Left colon (tissue), 2 donors: ENCODE measurements around the gene TMEM256. TPM values are rescaled to one million over a fixed set of nuclear protein-coding genes. Genes with fewer than 3 reads are reported as not detected.

Experiments used
- ATAC-seq: fragments of 200-7000 bp; cut with Tn5 transposase; one replicate; pipeline ENCODE4 v1.9.1; 2020; ENCODE audit warnings: mild to moderate bottlenecking, moderate library complexity
- DNase-seq, 2 donors: peaks; one replicate each; pipeline ENCODE4 v3.0.0-alpha.2; 2020
- intact Hi-C, 2 donors: fragments of 100-400 bp; cut with DNase I in 1 of 2; cut with micrococcal nuclease in 1 of 2; formaldehyde crosslinking; loops; one replicate each; pipeline versions ENCODE4 v1.11.2 to v1.14.0; 2022; cut with DNase I, micrococcal nuclease
- total RNA-seq, 2 donors: library from RNA; stranded (reverse); fragmentation: NEBNext Ultra II Directional; extraction: Animal tissue kit (Norgen Biotek cat#: 25700); gene quantifications; one replicate each; pipeline ENCODE4 v1.2.1, GENCODE V29; 2021
- donor health status: DM: no; HTN: no; CAD: no.
- donor health status: DM: yes; HTN: yes; CAD: no.

TMEM256 gene
- total RNA-seq, 2 donors from 2014 or later: 70.8 to 81.0 TPM

- no peak for DNase-seq
- intact Hi-C loops: no loop called here
- no peak for ATAC-seq
Measured at GRCh38 chr17:7414837-7415236, 10.9 kb upstream of the TMEM256 start.

DNA sequence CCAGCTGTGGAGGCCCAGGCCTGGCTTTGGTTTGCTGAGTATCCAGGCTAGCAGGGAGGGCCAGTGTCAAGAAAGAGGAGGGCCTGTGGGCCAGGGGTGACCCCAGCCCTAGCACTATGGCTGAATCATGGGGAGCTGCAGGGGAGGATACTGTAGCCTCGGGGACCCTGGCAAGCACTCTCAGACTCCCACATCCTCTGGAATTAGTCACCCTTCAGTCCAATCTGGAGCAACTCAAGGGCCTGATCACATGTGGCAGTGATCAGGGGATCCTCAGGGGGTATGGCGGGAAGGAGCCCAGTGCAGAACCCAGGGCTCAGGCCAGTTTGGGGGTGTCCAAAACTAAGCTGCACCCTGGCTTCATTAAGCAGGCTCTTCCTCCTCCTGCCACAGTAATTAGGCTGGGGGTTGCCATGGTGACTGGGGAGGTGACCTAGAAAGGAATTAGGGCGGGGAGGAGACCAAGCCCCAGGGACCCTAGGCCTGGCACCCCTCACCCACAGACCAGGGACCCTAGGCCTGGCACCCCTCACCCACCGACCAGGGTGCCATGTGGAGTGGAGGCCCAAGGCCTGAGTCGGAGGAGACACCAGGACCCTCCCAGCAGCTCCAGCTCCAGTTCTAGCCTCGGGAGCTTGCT lies 9.6 kb upstream of the TMEM256 start:
- ATAC-seq (no peak), DNase-seq (no peak)
- intact Hi-C loops: no loop called here

DNA sequence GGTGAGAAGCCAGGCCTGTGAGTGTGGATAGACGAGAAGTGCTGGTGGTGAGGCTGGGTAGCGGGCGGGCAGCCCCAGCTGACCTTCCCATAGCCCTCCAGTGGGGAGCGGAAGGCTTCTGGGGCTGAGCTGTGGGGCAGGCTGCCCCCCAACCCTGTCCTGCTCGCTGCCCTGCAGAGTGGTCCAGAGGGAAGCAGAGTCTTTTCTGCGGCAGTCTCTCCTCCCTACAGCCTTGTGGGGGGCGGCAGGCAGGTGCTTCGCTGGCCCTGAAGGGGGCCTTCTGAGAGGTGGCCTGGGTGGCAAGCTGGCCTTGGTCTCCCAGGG lies 7.5 kb upstream of the TMEM256 start:
- no peak for ATAC-seq
- intact Hi-C loops: no loop called here
- DNase-seq: no peak

DNA sequence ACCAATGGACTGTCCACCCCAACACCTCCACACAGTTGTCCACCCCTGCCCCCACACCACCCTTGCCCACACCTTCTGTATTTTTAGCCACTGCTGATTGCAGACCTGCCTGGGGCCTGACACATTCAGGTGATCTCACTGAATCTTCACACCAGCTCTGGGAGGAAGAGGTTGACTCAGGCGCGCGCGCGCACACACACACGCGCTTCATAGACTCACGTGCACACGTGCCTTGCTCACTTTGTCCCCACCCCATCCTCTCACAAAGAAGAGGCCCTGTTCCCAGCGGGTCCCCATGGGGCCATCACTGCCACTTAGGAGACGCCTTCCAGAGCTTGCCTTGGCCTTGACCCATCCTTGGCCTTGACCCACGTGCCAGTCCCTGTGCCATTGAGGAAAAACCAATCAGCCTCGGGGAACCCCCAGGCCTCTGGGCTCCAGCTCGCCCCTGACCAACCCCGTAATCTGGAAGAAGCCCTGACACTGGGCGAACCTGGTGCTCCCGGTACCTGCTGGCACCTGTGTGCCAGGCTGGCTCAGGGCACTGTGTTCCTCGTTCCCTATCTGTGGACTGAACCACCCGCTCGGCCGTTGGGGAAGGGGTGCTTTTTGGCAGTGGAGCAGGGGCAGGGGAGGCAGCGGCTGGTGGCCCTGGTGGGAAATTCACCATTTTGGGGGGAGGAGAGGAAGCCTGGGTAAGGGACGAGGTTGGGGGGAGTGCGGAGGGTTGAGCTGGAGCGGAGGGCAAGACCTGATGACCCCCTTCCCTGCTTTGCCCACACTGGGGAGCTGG lies 6.9 kb upstream of the TMEM256 start:
- no peak for DNase-seq
- intact Hi-C loops: no loop called here
- no peak for ATAC-seq

DNA sequence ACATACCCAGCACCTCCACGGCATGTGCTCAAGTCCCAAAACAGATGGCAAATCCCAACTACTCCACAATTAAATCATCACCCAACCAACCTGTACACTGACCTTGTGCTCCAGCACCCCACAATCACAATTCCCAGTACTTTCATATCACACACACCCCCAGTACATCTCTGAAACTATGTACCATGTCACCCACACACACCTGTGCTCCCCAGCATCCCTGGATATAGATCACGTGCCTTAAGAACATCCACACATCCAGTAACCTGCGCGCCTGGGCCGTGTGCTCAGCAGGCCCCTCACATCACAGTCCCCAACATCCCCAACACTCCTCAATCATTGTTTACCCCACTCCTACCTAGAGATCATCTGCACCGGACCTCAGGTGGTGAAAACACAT lies 5.8 kb upstream of the TMEM256 start:
- DNase-seq (no peak), ATAC-seq (no peak)
- intact Hi-C loops: no loop called here

DNA sequence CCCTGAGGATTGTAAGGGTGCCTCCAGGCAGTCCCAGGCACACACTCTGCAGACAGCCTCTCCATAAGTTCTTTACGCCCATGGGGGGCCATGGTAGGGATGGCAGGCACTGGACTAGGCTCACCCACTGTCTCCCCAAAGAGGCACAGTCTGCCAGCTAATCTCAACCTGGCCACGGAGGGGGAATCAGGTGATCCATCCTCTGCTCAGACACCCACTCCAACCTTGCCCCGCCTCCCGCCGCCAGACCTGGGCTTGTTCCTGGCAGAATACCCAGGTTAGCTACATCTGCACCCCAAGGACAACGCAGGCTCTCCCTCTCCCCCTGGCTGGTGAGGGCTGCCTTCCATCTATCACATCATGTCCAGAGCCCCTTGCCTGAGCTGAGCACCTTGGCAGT lies 5.0 kb upstream of the TMEM256 start:
- no peak for DNase-seq
- intact Hi-C loops: no loop called here
- no peak for ATAC-seq

- no peak for ATAC-seq
- intact Hi-C loops: no loop called here
- DNase-seq: peak in 1 of 2 donors; percentile 33
Measured at GRCh38 chr17:7408252-7408727, 4.4 kb upstream of the TMEM256 start.

- intact Hi-C loops: no loop called here
- DNase-seq (no peak), ATAC-seq (no peak)
Measured at GRCh38 chr17:7407485-7408251, 3.8 kb upstream of the TMEM256 start, which contains the start of gene NLGN2. Gene NLGN2, plus strand, starts transcription at chr17:7407845. Its CDS starts 411 bp downstream, at chr17:7408256.

- intact Hi-C loops: no loop called here
- DNase-seq (no peak), ATAC-seq (no peak)
Measured at GRCh38 chr17:7407082-7407481, 3.2 kb upstream of the TMEM256 start.

GRCh38 chr17:7406235-7406825 lies 2.4 kb upstream of the TMEM256 start:
- ATAC-seq: no peak
- DNase-seq: no peak
- intact Hi-C loops: no loop called here

DNA sequence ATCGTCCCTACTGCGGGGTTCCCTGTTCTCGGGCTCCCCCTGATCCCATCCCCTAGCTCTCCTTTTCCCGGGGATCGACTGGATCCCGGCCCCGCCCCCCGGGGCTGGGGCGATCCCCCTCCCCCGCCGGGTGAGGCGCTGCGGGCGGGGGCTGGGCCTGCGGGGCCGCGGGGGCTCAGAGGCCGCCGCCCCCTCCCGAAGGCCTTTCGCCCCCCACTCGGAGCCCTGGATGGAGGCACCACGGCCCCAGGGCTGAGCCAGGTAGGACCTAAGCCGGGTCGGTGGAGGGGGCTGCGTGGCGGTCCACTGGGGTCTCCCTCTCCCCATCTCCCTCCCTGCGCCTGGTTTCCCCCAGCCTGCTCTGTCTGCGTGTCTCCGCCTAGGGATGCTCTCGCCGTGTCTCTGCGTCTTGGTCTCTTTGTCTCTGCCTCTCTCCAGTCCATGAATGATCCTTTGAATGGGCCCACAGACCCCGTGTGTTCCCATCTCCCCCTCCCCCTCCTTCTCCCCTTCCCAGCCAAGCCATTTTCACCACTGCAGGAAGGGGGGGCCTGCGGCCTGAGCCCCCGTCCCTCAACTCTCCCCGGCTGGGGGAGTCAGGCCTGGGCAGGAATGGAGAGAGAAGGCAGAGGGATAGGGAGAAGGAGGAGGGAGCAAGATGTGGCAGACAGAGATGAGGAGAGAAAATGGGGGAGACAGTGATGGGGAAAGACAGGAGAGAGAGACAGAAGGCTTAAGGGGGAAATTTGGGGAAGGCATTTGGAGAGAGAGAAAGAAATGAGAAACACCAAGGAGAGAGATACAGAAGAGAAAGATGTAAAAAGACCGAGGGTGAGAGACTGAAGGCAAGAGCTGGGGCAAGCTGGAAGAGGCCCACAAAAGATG lies 1.7 kb upstream of the TMEM256 start:
- intact Hi-C loops: no loop called here
- peak in 1 of 2 donors; percentile 27 for DNase-seq
- no peak for ATAC-seq

GRCh38 chr17:7404737-7405349 lies 946 bp upstream of the TMEM256 start:
- intact Hi-C loops: no loop called here
- peak; percentile 12 for ATAC-seq
- DNase-seq: peak; percentile 52 to 73

- intact Hi-C loops: no loop called here
- DNase-seq: no peak
- peak; percentile 34 for ATAC-seq
Measured at GRCh38 chr17:7403727-7403976, 245 bp downstream of the TMEM256 start.

DNA sequence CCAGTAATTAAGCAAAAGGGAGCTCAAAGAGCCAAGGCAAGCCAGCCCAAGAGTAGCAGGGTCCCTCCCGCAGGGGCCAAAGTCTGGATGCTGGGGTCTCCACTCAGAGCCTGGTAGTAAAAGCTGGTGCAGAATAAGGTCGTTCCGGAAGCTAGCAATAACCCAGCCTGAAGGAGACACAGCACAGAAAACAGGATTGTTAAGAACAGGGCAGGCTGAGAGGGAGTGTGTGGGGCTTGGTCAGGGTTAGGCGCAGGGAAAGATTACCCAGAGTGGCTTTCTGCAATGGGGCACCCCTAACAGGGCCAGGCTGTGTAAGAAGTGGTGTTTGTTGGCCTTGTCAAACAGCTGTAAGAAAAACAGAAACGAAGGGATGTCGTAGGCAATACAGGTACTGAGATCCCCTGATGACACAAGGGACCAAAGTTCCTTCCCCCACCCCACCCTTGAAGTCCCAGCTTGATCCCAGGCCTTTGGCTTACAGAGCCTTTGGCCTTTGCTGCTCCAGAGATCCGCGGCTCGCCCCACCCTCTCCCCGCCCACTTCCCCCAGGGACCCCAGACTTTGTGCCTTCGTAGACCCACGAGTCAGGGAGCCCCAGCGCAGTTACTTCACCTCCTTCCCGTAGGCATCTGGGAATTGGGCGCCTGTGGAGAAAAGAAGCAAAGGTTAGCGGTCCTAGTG lies 712 bp downstream of the TMEM256 start:
- intact Hi-C loops: no loop called here
- DNase-seq: peak; percentile 72 to 75
- peak; percentile 67 for ATAC-seq

DNA sequence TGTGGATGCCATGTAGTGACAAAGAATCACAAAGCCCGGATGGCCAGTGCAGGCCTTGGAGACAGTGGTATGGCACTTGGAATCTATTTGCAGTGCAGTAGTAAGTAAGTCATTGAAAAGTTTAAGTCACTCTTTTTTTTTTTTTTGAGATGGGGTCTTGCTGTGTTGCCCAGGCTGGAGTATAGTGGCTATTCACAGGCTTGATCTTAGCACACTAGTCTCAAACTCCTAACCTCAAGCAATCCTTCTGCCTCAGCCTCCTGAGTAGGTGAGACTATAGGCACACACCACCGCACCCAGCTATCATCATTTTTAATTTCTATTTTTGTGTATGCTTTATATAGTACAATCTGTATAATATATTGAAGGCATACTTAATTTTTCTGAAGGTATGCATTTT lies 5.3 kb downstream of the TMEM256 start:
- ATAC-seq (no peak), DNase-seq (no peak)
- intact Hi-C loops: no loop called here

DNA sequence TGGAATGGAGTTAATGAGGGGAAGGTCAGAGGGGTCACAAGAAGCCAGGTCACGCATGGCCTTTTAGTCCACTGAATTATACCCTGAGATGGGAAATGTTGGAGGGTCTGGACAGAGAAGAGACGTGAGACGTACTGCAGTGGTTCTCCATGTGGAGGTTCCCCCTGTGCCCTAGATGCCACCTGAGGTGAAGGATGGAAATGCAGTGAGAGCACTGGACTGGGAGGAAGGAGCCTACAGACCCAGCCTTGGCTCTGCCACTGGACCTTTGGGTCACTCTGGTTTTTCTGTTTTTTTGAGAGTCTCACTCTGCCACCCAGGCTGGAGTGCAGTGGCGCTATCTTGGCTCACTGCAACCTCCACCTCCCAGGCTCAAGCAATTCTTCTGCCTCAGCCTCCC lies 7.8 kb downstream of the TMEM256 start:
- ATAC-seq: no peak
- no peak for DNase-seq
- intact Hi-C loops: no loop called here

DNA sequence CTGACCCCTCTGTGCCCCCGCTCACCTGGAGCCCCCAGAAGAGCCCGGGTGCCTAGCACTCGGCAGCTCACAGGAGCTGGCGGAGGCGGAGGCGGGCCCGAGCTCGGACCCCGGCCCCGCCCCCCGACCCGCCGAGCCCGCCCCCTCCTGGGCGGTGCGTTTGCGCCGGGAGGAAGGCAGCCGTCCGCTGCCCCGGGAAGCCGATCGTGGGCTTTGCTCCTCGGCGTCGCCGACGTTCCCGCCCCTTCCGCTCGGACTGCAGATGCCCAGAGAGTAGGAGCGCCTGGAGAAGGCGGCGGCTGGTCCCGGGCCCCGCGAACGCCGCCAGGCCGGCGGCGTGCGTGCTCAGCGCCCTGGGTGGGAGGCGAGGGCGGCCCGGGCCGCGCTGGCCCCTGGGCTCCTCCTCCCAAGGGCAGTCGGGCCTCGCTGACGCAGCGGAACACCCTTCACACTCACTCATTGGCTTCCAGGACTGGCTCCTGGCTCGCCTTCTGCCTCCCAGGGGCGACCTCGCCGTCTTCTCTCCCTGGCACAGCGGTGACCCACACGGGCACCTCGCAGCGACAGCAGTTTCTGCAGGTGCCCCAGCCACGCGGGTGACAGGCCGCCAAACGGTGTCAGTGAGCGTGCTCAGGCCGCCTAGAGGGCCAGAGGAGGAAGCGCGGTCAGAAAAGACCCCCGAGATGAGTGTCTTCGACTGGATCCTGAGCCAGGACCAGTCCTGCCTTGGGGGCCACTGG lies 9.3 kb downstream of the TMEM256 start, which contains the start of gene PLSCR3:
Gene PLSCR3 (minus strand): TSS at position 74 of the 740 bp plus-strand sequence. CDS start 415 bp downstream, outside the sequence.
- intact Hi-C loops: no loop called here
- DNase-seq: peak; percentile 88 to 89
- ATAC-seq: peak; percentile 89
